K562 (cell line): Measurements from ENCODE around the gene ELK1.

ENCODE experiments used
- CTCF ChIP-seq, 3 experiments: IDR thresholded peaks in 2 of 3; conservative IDR thresholded peaks in 1 of 3; 2 replicates each; pipeline ENCODE4 v1.5.1; 2011 to 2012; ENCODE audit warnings: low read length in 3 of 3, mild to moderate bottlenecking in 3 of 3, control low read depth in 2 of 3, improper control_type of control experiment in 1 of 3, inconsistent platforms in 1 of 3, low read depth in 1 of 3, mixed read lengths in 1 of 3, moderate library complexity in 1 of 3; ENCODE audit not compliant: insufficient read depth in 2 of 3
- ETV6 ChIP-seq, 3 experiments: fragments of 150-350 bp in 1 of 3; sonication (generic) in 1 of 3; formaldehyde crosslinking in 1 of 3; IDR thresholded peaks; 2 replicates each; pipeline versions ENCODE4 v1.6.1 to v1.8.0; 2014 to 2022; ENCODE audit warnings: borderline replicate concordance in 2 of 3, low read depth in 2 of 3, antibody characterized with exemption in 1 of 3, low read length in 1 of 3, mild to moderate bottlenecking in 1 of 3, missing genetic modification reagents in 1 of 3
- EZH2 ChIP-seq: IDR thresholded peaks from 2 replicates; pipeline ENCODE4 v1.6.1; 2012; ENCODE audit warnings: low read depth, mild to moderate bottlenecking, inconsistent platforms, low read length, borderline replicate concordance
- FOXJ3 ChIP-seq: sonication (generic); formaldehyde crosslinking; IDR thresholded peaks from 2 replicates; pipeline ENCODE4 v1.4.0; 2020; ENCODE audit warnings: mild to moderate bottlenecking, missing genetic modification reagents
- IRF1 ChIP-seq: sonication (generic); formaldehyde crosslinking; IDR thresholded peaks from 2 replicates; pipeline ENCODE4 v1.8.0; 2022; ENCODE audit warnings: missing genetic modification reagents, mild to moderate bottlenecking, borderline replicate concordance
- MCM7 ChIP-seq, 2 experiments: fragments of 450-650 bp; IDR thresholded peaks; 2 replicates each; pipeline ENCODE4 v1.6.1; 2016 to 2018
- POLR2A ChIP-seq: fragments of 450-650 bp; conservative IDR thresholded peaks from 2 replicates; pipeline ENCODE4 v1.6.1; 2016
- POLR2AphosphoS2 ChIP-seq: IDR thresholded peaks from 2 replicates; pipeline ENCODE4 v1.6.1; 2012; ENCODE audit warnings: low read length, improper control_type of control experiment
- POLR2AphosphoS5 ChIP-seq: IDR thresholded peaks from 2 replicates; pipeline ENCODE4 v1.6.1; 2011; ENCODE audit warnings: mild to moderate bottlenecking, low read depth, low read length, moderate library complexity; ENCODE audit not compliant: control insufficient read depth, insufficient read depth
- RFX1 ChIP-seq: fragments of 450-650 bp; IDR thresholded peaks from 2 replicates; pipeline ENCODE4 v1.6.1; 2016; ENCODE audit warnings: mild to moderate bottlenecking, moderate library complexity
- SMC3 ChIP-seq: conservative IDR thresholded peaks from 2 replicates; pipeline ENCODE4 v1.6.1; 2011; ENCODE audit warnings: low read depth, low read length, improper control_type of control experiment; ENCODE audit not compliant: insufficient read depth
- ZNF592 ChIP-seq: fragments of 450-650 bp; IDR thresholded peaks from 2 replicates; pipeline ENCODE4 v1.6.1; 2017; ENCODE audit warnings: antibody characterized with exemption, mild to moderate bottlenecking
- TF ChIP-seq, protein P1 (sequence below): fragments of 250-450 bp; sonication (Bioruptor Pico); IDR thresholded peaks from 2 replicates; pipeline ENCODE4 v1.4.0; 2020; ENCODE audit warnings: borderline replicate concordance
- TF ChIP-seq, protein P2 (sequence below): fragments of 250-450 bp; sonication (Bioruptor Pico); IDR thresholded peaks from 2 replicates; pipeline ENCODE4 v1.8.0; 2021; ENCODE audit warnings: moderate library complexity, mild to moderate bottlenecking, inconsistent platforms

DNA sequence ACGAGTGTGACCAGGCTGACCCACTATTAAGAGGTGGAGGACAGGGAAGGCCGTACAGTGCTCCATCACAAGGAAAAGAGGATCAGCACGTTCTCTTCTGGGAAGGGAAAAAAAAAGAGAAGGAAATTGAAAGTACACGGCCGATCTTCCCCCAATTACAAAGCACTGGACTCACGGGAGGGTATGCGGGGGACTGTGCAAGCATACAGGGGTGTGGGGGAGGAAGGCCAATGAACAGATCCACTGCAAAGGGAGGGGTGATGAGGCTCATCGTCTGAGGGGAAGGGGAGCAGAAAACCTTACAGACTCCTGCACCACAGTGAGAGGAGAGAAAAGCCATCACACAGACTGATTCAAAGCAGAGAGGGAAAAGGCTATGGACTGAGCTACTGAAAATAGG, 1.1 kb downstream of the ELK1 start:
- TF ChIP-seq EZH2 (no peak), RFX1 (no peak), ETV6 (IDR thresholded peaks at IDR 0.05; ENCODE audit: borderline replicate concordance in 1 of 2, low read depth in 2 of 2, low read length in 1 of 2) (no peak), ETV6 (CRISPR knock-in tag; IDR thresholded peaks at IDR 0.05; ENCODE audit: borderline replicate concordance) (no peak), CTCF (IDR thresholded peaks at IDR 0.05 in 2 of 3, conservative IDR thresholded peaks at IDR 0.05 in 1 of 3; ENCODE audit: insufficient read depth in 2 of 3, low read depth in 1 of 3, low read length in 3 of 3) (no peak), FOXJ3 (no peak), POLR2AphosphoS2 (no peak), IRF1 (CRISPR knock-in tag) (no peak), ZNF592 (no peak), POLR2A (no peak), POLR2AphosphoS5 (no peak), MCM7 (IDR thresholded peaks at IDR 0.05) (no peak), SMC3 (no peak)
- TF ChIP-seq, protein P1, sequence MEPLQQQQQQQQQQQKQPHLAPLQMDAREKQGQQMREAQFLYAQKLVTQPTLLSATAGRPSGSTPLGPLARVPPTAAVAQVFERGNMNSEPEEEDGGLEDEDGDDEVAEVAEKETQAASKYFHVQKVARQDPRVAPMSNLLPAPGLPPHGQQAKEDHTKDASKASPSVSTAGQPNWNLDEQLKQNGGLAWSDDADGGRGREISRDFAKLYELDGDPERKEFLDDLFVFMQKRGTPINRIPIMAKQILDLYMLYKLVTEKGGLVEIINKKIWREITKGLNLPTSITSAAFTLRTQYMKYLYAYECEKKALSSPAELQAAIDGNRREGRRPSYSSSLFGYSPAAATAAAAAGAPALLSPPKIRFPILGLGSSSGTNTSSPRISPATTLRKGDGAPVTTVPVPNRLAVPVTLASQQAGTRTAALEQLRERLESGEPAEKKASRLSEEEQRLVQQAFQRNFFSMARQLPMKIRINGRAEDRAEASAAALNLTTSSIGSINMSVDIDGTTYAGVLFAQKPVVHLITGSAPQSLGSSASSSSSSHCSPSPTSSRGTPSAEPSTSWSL, result no peak
- TF ChIP-seq, protein P2, sequence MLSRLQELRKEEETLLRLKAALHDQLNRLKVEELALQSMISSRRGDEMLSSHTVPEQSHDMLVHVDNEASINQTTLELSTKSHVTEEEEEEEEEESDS (CRISPR knock-in tag), result no peak
